GM21526 (cell line): ENCODE results near the gene SLC29A3.

Source experiments
- ATAC-seq: cut with Tn5 transposase; IDR thresholded peaks from one replicate; pipeline ENCODE4 v1.9.1; 2021; ENCODE audit warnings: moderate library complexity; ENCODE audit not compliant: unreplicated experiment, low FRiP score

SLC29A3 gene

DNA sequence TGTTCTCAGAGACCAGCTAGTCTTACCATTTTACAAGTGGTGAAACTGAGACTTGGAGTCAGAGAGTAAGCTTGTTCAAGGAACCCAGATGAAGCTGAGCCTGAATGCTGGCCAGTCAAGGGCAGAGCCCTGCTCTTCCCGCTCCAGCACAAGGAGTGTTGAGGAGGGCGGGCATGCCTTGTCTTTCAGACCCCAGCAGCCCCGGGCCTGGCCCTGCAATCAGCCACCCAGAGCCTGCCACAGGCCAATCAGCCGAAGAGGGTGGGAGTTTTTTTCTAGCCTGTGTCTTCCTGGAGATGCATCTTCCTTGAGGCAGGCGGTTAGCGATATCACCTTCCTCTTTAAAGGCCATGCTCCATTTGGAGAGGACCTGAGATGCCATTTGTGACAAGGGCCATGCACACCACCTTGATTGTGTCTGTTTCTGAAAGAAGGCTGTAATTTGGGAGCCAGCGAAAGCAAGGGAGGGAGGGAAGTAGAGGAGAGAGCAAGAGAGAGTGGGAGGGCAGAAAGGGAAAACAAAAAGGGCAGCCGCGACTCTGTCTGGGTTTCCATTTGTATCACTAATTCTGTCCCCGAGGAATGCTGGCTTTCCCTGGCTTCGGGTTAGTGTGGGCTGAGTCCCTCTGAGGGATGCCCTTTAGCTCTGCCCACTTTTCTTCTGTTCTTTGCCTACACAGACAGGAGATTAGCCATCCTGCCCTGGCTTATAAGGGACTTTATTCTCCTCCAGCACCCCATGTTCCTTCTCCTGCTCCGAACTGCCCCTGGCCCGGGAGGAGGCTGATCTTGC lies 85.6 kb downstream of the SLC29A3 start:
- ATAC-seq, result no peak

DNA sequence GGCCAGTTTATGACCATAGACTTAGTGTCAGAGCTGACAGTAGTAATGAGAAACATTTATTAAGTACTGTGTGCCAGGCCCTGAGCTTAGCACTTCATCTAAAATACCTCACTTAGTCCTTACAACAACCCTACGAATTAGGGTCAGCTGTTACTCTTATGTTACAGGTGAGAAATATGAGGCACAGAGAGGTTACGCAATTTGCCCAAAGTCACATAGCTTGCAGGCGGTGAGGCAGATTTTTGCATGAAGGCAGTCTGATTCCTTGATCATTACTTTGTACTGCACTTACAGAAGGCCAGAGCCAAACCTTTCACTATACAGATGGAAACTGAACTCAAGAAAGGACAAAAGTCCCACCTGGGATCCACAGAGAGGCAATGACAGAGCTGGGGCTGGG lies 87.8 kb downstream of the SLC29A3 start:
- ATAC-seq, result no peak

DNA sequence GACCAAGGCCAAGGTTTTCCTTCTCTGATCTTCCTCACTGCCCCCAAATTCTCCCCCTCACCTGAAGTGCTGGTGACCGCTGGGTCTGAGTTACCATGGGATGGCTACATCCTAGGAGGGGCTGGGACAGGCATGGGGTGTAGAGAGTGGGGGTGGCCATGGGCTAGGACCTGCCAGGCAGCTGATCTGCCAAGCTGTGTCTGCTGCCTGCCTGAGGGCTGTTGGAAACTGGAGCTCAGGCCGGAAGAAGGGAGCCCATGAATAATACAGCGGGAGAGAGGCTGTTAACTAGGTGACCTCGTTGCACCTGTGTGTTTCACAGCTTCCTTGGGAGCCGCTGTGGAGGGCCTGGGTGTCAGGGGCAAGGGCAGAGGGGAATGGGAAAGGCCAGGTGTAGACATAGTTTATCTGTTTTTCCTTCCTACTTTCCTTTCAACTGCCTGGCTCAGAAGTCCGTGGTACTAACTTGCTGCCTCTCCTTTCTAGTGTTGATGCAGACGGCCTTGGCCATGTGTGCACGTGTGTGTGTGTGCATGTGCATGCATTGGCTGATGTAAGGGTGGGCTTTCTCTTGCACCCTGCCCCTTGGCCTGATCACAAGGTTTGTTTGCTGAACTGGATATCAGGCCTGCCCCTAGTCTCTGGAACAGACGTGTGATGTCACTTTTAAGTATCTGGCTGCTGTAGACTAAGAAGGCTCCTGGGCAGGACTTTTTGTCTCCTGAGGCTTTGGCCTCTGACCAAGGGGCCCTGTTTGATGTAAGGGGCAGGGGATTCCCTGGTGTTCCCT lies 89.6 kb downstream of the SLC29A3 start:
- no peak for ATAC-seq

DNA sequence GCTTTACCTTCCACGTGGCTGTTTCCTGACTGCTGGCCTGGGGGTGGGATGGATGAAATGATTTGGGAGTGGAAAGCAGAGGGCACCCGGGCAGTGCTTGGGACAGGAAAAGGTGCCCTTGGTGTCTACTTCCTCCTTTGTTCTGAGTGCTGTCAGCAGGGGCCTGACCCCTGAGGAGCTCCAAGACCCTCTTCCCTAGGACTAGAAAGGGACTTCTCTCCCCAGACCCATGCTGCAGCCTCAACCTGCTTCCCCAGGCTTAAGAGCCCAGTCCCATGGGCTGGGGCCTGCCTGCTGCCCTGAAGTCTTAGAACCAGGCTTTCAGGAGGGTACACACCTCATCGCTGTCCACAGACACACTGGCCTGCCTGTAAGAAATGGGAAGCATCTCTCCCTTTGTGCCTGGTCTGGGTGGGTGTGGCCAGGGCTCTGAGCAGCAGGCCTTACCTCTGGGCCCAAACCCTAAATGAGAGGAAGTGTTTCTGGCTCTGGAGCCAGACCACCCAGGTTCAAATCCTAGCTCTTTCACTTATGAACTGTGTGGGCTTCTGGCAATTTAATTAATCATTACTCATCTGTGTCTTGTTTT lies 90.6 kb downstream of the SLC29A3 start:
- no peak for ATAC-seq
